ENCODE measurements around the gene TMEM72. TPM values are rescaled to one million over a fixed set of nuclear protein-coding genes. Genes with fewer than 3 reads are reported as not detected.

TMEM72 gene
- total RNA-seq, 1 experiment from 2014 or later = not detected

GRCh38 chr10:44863344-44864047, 47.6 kb upstream of the TMEM72 start:
- peaks cover 3% of the 10 kb centered on the region in 2 experiments; a peak in 3 of 5 replicates for H3K9me3 Mint-ChIP-seq
- no peak overlapping the region for H2BK12ac ChIP-seq (ENCODE audit: insufficient read length, low read depth, low read length)
- H3K4me2 ChIP-seq (ENCODE audit: insufficient read depth, insufficient read length, low read length) = peak overlapping the region; percentile 81
- H2BK15ac ChIP-seq (ENCODE audit: low read depth, low read length) = no peak overlapping the region
- no peaks in the 10 kb centered on the region for H3K79me1 ChIP-seq (ENCODE audit: insufficient read depth, low read depth, low read length, poor library complexity, severe bottlenecking)
- no peak overlapping the region for H3T11ph ChIP-seq (ENCODE audit: low read length)
- H3K4me1 ChIP-seq (ENCODE audit: insufficient read depth, low read length) = no peaks in the 10 kb centered on the region; the same call in 1 of the 2 replicates
- WGBS (ENCODE audit: extremely low coverage, insufficient read length, low lambda C conversion rate) = no CpG with 5 or more reads among the region's 15 CpGs
- H4K91ac ChIP-seq (ENCODE audit: insufficient read length, low read depth, low read length) = no peak overlapping the region
- H3K27me3 ChIP-seq (ENCODE audit: insufficient read depth, low read length) = peaks cover 14% of the 10 kb centered on the region; the same call in 1 of the 2 replicates
- no peak overlapping the region for H2BK5ac ChIP-seq (ENCODE audit: insufficient read length, low read length)
- H3K27ac ChIP-seq (ENCODE audit: insufficient read length, low read depth, low read length) = no peak overlapping the region
- no peak overlapping the region for H3K18ac ChIP-seq (ENCODE audit: insufficient read length, low read depth, low read length)
- DNase-seq = peak; percentile 72
- H3K27me3 Mint-ChIP-seq (ENCODE audit: low read depth) = peaks cover 62% of the 10 kb centered on the region
- no peak overlapping the region for H3K4ac ChIP-seq (ENCODE audit: low read depth, low read length)
- H4K20me1 ChIP-seq (ENCODE audit: control insufficient read depth, insufficient read depth, insufficient read length) = peaks cover 3% of the 10 kb centered on the region
- no peak overlapping the region for H3K56ac ChIP-seq (ENCODE audit: insufficient read length, low read depth, low read length)
- H3K9ac ChIP-seq (ENCODE audit: extremely low read depth, insufficient read length, low read length) = no peak overlapping the region
- H4K8ac ChIP-seq (replicated peaks; ENCODE audit: insufficient read length, low read depth, low read length) = no peak overlapping the region
- no peak overlapping the region for H2BK20ac ChIP-seq (ENCODE audit: low read depth, low read length, poor library complexity, severe bottlenecking)
- peaks cover 29 to 31% of the 10 kb centered on the region in 2 experiments for H3K4me1 Mint-ChIP-seq
- no peak overlapping the region for H2AK5ac ChIP-seq (ENCODE audit: insufficient read length, low read length)
- H3K27ac Mint-ChIP-seq = no peak overlapping the region
- peak; percentile 62 for TF ChIP-seq CTCF (conservative IDR thresholded peaks at IDR 0.05)
- H3K14ac ChIP-seq (ENCODE audit: insufficient read depth, low read length) = no peak overlapping the region
- H3K9me3 ChIP-seq (ENCODE audit: control insufficient read depth, low read depth, low read length) = no peaks in the 10 kb centered on the region
- peak overlapping the region in 1 of 2 experiments; percentile 83; a peak in 2 of 5 replicates for H3K4me3 Mint-ChIP-seq
- no peak overlapping the region for H2AFZ ChIP-seq (ENCODE audit: low read length)
- no peaks in the 10 kb centered on the region for H3K79me2 ChIP-seq (ENCODE audit: insufficient read depth, low read length)
- peaks cover 9% of the 10 kb centered on the region for H3K23me2 ChIP-seq (ENCODE audit: insufficient read length, low read depth, low read length, poor library complexity, severe bottlenecking)
- H2BK120ac ChIP-seq (ENCODE audit: low read depth, low read length, poor library complexity, severe bottlenecking) = no peak overlapping the region
- no peak overlapping the region for H3K23ac ChIP-seq (ENCODE audit: insufficient read length, low read depth, low read length)
- H4K5ac ChIP-seq (ENCODE audit: insufficient read length, low read depth, low read length) = no peak overlapping the region
- H3K36me3 Mint-ChIP-seq (ENCODE audit: insufficient read depth in 1 of 3, low read depth in 3 of 3) = no peaks in the 10 kb centered on the region; a peak in 2 of 7 replicates

Data from H9 (cell line).